Osteoblast (primary cell): Measurements from ENCODE around the gene NBPF15. TPM values are rescaled to one million over a fixed set of nuclear protein-coding genes. Genes with fewer than 3 reads are reported as not detected.
"Not testable (repeated sequence)": the region's sequence is repeated elsewhere in the genome, so short reads cannot be mapped to it uniquely, and the experiment has no call there.

ENCODE experiments used
- DNase-seq: peaks from one replicate; pipeline ENCODE4 v3.0.0; 2011; ENCODE audit warnings: low spot score, mixed read lengths; ENCODE audit not compliant: insufficient read length; ENCODE audit errors: missing footprints
- H2AFZ ChIP-seq: 2 replicates; pipeline ENCODE4 v1.6.0; 2011; ENCODE audit warnings: mild to moderate bottlenecking, low read length
- H3K27ac ChIP-seq: 2 replicates; pipeline ENCODE4 v1.5.1; 2011; ENCODE audit warnings: mild to moderate bottlenecking, low read depth, low read length, moderate library complexity
- H3K27me3 ChIP-seq: 2 replicates; pipeline ENCODE4 v1.6.0; 2012; ENCODE audit warnings: mild to moderate bottlenecking, control low read depth, inconsistent platforms, low read length, moderate library complexity; ENCODE audit not compliant: insufficient read depth
- H3K36me3 ChIP-seq: 2 replicates; pipeline ENCODE4 v1.5.1; 2011; ENCODE audit warnings: mild to moderate bottlenecking, low read length, control low read depth, moderate library complexity; ENCODE audit not compliant: insufficient read depth
- H3K4me1 ChIP-seq: 2 replicates; pipeline ENCODE4 v1.5.1; 2011; ENCODE audit warnings: mild to moderate bottlenecking, low read length, control low read depth, moderate library complexity; ENCODE audit not compliant: insufficient read depth
- H3K4me2 ChIP-seq: 2 replicates; pipeline ENCODE4 v1.6.0; 2011; ENCODE audit warnings: mild to moderate bottlenecking, low read length; ENCODE audit not compliant: insufficient read depth
- H3K4me3 ChIP-seq: fragments of 200-600 bp; sonication (generic); 3 replicates; pipeline ENCODE4 v1.5.1; 2012; ENCODE audit warnings: mild to moderate bottlenecking, low read length, inconsistent platforms; ENCODE audit not compliant: insufficient read depth
- H3K79me2 ChIP-seq: 2 replicates; pipeline ENCODE4 v1.6.0; 2012; ENCODE audit warnings: mild to moderate bottlenecking, low read length, control low read depth, inconsistent platforms; ENCODE audit not compliant: insufficient read depth
- H3K9me3 ChIP-seq: 2 replicates; pipeline ENCODE4 v1.5.1; 2011; ENCODE audit warnings: low read depth, low read length, control low read depth
- H4K20me1 ChIP-seq: 2 replicates; pipeline ENCODE4 v1.6.0; 2012; ENCODE audit warnings: mild to moderate bottlenecking, low read length, control low read depth; ENCODE audit not compliant: insufficient read depth
- CTCF ChIP-seq: IDR thresholded peaks from 2 replicates; pipeline ENCODE4 v1.5.1; 2011; ENCODE audit warnings: mild to moderate bottlenecking, low read depth, low read length, moderate library complexity; ENCODE audit errors: extremely low read depth
- total RNA-seq: library from RNA; depleted of rRNA; stranded (reverse); fragments of >200 nt; gene quantifications from 2 replicates; pipeline ENCODE4 v1.2.3, GENCODE V29; 2012

NBPF15 gene
- total RNA-seq, 1 donor: 36.2 TPM

GRCh38 chr1:144461778-144462177 is 309 bp upstream of the NBPF15 start:
- H3K4me1 ChIP-seq, H3K4me3 ChIP-seq, H3K79me2 ChIP-seq, H3K9me3 ChIP-seq, H3K27ac ChIP-seq, H2AFZ ChIP-seq, H3K36me3 ChIP-seq, H4K20me1 ChIP-seq, DNase-seq, H3K4me2 ChIP-seq, H3K27me3 ChIP-seq: not testable (repeated sequence)

GRCh38 chr1:144460686-144461085 is 783 bp downstream of the NBPF15 start:
- H4K20me1 ChIP-seq, H3K27ac ChIP-seq, H3K79me2 ChIP-seq, H3K4me1 ChIP-seq, H3K36me3 ChIP-seq, DNase-seq, H3K9me3 ChIP-seq, H3K27me3 ChIP-seq, H2AFZ ChIP-seq: not testable (repeated sequence)
- Histone ChIP-seq H3K4me2 (peak overlapping the region; percentile 28), H3K4me3 (peak overlapping the region; percentile 73)

DNA sequence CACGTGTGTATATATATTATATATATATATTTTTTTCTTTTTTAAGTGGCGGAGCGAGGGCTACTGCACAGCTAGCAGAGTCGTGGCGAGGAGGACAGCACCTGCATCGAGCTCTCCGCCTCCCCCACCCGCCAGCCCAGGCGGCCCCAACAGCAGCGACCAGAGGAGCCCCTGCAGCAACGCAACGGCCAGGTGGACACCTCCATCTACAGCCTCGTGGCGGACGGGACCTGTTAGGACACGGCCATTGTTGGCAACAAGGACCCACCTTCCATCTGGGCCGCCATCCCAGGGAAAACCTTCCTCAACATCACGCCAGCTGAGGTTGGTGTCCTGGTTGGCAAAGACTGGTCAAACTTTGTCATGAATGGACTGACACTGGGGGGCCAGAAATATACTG is 19.1 kb downstream of the NBPF15 start:
- not testable (repeated sequence) for H3K79me2 ChIP-seq, H3K4me2 ChIP-seq, DNase-seq, H3K9me3 ChIP-seq, H3K27me3 ChIP-seq, H2AFZ ChIP-seq, H3K36me3 ChIP-seq, H3K4me3 ChIP-seq, H4K20me1 ChIP-seq, H3K27ac ChIP-seq, H3K4me1 ChIP-seq

GRCh38 chr1:144439737-144440136 is 21.7 kb downstream of the NBPF15 start:
- peak; percentile 12 for TF ChIP-seq CTCF

DNA sequence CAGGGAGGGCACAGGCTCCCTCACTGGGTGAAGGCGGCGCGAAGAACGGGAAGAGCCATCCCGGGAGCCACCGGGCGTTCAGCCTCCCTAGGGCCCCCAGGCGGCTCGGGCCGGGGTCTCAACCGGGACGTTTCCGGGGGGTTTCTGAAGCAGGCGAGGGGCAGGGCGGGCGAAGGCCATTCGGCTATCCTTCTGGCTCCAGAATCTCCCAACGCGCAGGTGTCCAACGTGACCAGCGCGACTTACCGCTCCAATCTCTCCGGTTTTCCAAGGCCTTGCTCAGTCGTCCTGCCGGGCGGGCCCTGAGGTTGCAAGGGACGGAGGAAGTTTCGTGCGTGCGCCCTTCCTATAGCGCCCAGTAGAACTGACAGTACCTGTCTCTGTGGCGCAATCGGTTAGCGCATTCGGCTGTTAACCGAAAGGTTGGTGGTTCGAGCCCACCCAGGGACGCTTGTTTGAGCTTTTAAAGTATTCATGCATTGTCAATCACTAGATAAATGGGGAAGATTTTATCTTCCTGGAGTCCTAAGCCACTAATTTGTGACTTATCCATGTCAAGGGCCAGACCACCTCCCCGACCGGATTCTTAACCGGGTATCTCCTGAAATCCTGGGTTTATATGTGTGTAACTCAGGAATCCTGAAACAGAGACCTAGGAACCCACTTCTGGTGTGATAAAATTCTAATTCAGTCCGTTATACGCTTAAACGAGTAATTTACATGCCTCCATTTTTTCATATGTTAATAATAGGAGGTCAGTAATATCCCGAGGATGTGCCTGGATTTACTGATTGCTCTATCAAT is 42.4 kb downstream of the NBPF15 start:
- not testable (repeated sequence) for DNase-seq, H3K9me3 ChIP-seq, H2AFZ ChIP-seq, H3K27me3 ChIP-seq, H3K27ac ChIP-seq, H3K79me2 ChIP-seq, H3K36me3 ChIP-seq, H4K20me1 ChIP-seq, H3K4me1 ChIP-seq
- H3K4me2 ChIP-seq: peak overlapping the region; percentile 70
- H3K4me3 ChIP-seq: peak overlapping the region; percentile 68

More at GRCh38 chr1:144439737-144440136, 21.7 kb downstream of the NBPF15 start:
- H3K9me3 ChIP-seq, H3K36me3 ChIP-seq, H2AFZ ChIP-seq, H3K27ac ChIP-seq, DNase-seq, H3K4me2 ChIP-seq, H3K79me2 ChIP-seq, H3K4me1 ChIP-seq, H3K27me3 ChIP-seq, H3K4me3 ChIP-seq, H4K20me1 ChIP-seq: not testable (repeated sequence)

GRCh38 chr1:144413404-144414118 is 47.9 kb downstream of the NBPF15 start:
- H3K9me3 ChIP-seq, DNase-seq, H3K36me3 ChIP-seq, H3K79me2 ChIP-seq, H4K20me1 ChIP-seq, H3K27ac ChIP-seq, H2AFZ ChIP-seq, H3K27me3 ChIP-seq, H3K4me1 ChIP-seq: not testable (repeated sequence)
- H3K4me2 ChIP-seq: peak overlapping the region; percentile 67
- peak overlapping the region; percentile 49 for H3K4me3 ChIP-seq

- H3K36me3 ChIP-seq, H3K9me3 ChIP-seq, H3K79me2 ChIP-seq, H3K27ac ChIP-seq, H4K20me1 ChIP-seq, H2AFZ ChIP-seq, H3K4me1 ChIP-seq, H3K27me3 ChIP-seq: not testable (repeated sequence)
- H3K4me2 ChIP-seq: peak overlapping the region; percentile 67
- peak overlapping the region; percentile 49 for H3K4me3 ChIP-seq
- DNase-seq: peak; percentile 95
These were observed 48.7 kb downstream of the NBPF15 start for GRCh38 chr1:144412491-144413403.
